Activated CD4-positive, alpha-beta T cell treated with anti-CD3 and anti-CD28 coated beads for 1 hour (primary cell): Measurements from ENCODE around the gene HEXIM2.
A peak's percentile ranks its signal among the peaks of the same experiment; 100 is the strongest.

Experiments
- DNase-seq: peaks from one replicate; pipeline ENCODE4 v3.0.0-alpha.2; 2020

HEXIM2 gene

GRCh38 chr17:45128331-45128730 is 33.3 kb upstream of the HEXIM2 start:
- DNase-seq, result no peak

- no peak for DNase-seq
Measured at GRCh38 chr17:45128989-45129388, 32.7 kb upstream of the HEXIM2 start.

GRCh38 chr17:45129426-45129939 is 32.2 kb upstream of the HEXIM2 start:
- DNase-seq, result no peak

GRCh38 chr17:45129940-45130680 is 31.6 kb upstream of the HEXIM2 start:
- DNase-seq, result no peak

- no peak for DNase-seq
Measured at GRCh38 chr17:45130681-45131615, 30.7 kb upstream of the HEXIM2 start.

GRCh38 chr17:45131616-45132319 is 29.9 kb upstream of the HEXIM2 start:
- no peak for DNase-seq

GRCh38 chr17:45132320-45132571 is 29.4 kb upstream of the HEXIM2 start, which contains the start of gene PLCD3:
PLCD3 (minus strand) TSS chr17:45132515; CDS start chr17:45132410, 105 bp downstream.
- no peak for DNase-seq

GRCh38 chr17:45132572-45133463 is 28.9 kb upstream of the HEXIM2 start:
- peak; percentile 56 for DNase-seq

GRCh38 chr17:45135192-45135977 is 26.3 kb upstream of the HEXIM2 start, which contains the start of gene ACBD4:
ACBD4 (plus strand) TSS chr17:45135687; CDS start chr17:45136145, 458 bp downstream.
- peak; percentile 97 for DNase-seq

- DNase-seq, result no peak
Measured at GRCh38 chr17:45135978-45136791, 25.5 kb upstream of the HEXIM2 start.

GRCh38 chr17:45136846-45137560 is 24.7 kb upstream of the HEXIM2 start:
- DNase-seq, result no peak

- DNase-seq, result no peak
Measured at GRCh38 chr17:45137561-45138305, 23.9 kb upstream of the HEXIM2 start.

GRCh38 chr17:45138911-45139532 is 22.7 kb upstream of the HEXIM2 start:
- no peak for DNase-seq

GRCh38 chr17:45139533-45139920 is 22.1 kb upstream of the HEXIM2 start:
- no peak for DNase-seq

GRCh38 chr17:45143094-45143670 is 18.5 kb upstream of the HEXIM2 start:
- no peak for DNase-seq

GRCh38 chr17:45143767-45144198 is 17.9 kb upstream of the HEXIM2 start:
- DNase-seq, result no peak

- no peak for DNase-seq
Measured at GRCh38 chr17:45144199-45145034, 17.3 kb upstream of the HEXIM2 start.
